ENCODE data around the gene MCAT.

The MCAT gene

GRCh38 chr22:43185860-43186261 is 42.7 kb upstream of the MCAT start:
- TF ChIP-seq, protein P1, sequence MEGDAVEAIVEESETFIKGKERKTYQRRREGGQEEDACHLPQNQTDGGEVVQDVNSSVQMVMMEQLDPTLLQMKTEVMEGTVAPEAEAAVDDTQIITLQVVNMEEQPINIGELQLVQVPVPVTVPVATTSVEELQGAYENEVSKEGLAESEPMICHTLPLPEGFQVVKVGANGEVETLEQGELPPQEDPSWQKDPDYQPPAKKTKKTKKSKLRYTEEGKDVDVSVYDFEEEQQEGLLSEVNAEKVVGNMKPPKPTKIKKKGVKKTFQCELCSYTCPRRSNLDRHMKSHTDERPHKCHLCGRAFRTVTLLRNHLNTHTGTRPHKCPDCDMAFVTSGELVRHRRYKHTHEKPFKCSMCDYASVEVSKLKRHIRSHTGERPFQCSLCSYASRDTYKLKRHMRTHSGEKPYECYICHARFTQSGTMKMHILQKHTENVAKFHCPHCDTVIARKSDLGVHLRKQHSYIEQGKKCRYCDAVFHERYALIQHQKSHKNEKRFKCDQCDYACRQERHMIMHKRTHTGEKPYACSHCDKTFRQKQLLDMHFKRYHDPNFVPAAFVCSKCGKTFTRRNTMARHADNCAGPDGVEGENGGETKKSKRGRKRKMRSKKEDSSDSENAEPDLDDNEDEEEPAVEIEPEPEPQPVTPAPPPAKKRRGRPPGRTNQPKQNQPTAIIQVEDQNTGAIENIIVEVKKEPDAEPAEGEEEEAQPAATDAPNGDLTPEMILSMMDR (IDR thresholded peaks at IDR 0.05; ENCODE audit: extremely low read depth, insufficient read depth, missing control alignments): no peak
- no peak for DNase-seq (ENCODE audit: low spot score)

GRCh38 chr22:43183496-43184277 is 40.5 kb upstream of the MCAT start:
- in situ Hi-C loops (cut with MboI; ENCODE audit: low pct_unique_long_range_greater_than_20kb, low sequenced_read_pairs, unreplicated experiment): no loop called here
- DNase-seq (ENCODE audit: low spot score): no peak
- TF ChIP-seq, protein P1 (IDR thresholded peaks at IDR 0.05; ENCODE audit: extremely low read depth, insufficient read depth, missing control alignments): no peak

More at GRCh38 chr22:43185860-43186261, 42.7 kb upstream of the MCAT start:
- in situ Hi-C loops (cut with MboI; ENCODE audit: low pct_unique_long_range_greater_than_20kb, low sequenced_read_pairs, unreplicated experiment): no loop called here

DNA sequence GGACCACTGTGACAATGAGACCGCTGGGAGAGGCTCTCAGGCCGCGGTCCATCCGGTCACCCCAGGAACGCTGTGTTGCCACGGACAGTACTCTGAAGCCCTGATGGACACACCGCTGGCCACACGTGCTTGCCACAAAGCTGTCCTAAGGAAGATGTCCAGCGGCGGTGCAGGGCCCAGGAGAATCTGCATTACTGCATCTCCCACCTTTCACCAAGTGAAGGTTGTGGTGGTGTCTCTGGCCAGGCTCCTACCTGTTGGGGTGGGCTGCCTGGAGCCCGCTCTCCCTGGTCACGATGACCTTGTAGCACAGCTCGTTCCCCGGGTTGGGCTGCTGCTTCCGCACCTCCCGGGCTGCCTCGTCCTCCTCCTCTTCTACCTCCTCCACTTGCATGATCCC is 39.5 kb upstream of the MCAT start:
- in situ Hi-C loops (cut with MboI; ENCODE audit: low pct_unique_long_range_greater_than_20kb, low sequenced_read_pairs, unreplicated experiment): no loop called here
- DNase-seq (ENCODE audit: low spot score): no peak
- TF ChIP-seq, protein P1 (IDR thresholded peaks at IDR 0.05; ENCODE audit: extremely low read depth, insufficient read depth, missing control alignments): no peak

- TF ChIP-seq, protein P1 (IDR thresholded peaks at IDR 0.05; ENCODE audit: extremely low read depth, insufficient read depth, missing control alignments): no peak
- in situ Hi-C loops (cut with MboI; ENCODE audit: low pct_unique_long_range_greater_than_20kb, low sequenced_read_pairs, unreplicated experiment): no loop called here
Measured at GRCh38 chr22:43182118-43182517, 38.9 kb upstream of the MCAT start.

DNA sequence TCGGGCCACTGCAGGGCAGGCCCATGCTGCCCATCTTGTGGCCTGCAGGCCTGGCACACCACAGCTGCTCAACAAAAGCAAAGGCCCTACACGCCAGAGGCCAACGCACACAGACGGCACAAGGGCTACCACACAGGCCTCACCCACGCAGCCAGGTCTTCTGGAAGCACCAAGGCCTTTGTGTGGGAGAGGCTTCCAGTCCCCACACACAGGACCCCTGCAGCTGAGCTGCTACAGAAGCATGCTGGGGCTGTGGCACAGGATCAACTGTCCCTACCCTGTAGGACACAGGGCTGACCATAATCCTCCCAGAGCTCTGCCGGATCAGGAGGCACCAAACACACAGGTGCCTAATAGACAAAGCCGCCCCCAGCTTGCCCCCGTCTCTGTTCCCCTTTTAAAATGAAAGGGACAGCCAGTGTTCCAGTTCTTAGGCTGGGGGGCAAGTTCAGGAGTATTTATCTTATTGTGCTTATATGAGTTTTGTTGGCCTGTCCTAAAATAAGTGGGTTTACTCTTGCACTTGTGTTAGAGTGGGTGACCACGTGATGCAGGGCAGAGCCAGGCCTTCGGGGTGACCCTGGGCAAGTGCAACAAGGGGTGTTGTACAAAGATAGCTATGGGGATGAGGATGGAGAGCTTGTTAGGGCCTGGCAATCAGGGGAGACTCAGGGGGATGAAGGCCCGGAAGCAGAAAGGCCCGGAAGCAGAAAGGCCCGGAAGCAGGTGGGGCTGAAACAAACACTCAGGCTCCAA is 38.3 kb upstream of the MCAT start:
- TF ChIP-seq, protein P1 (IDR thresholded peaks at IDR 0.05; ENCODE audit: extremely low read depth, insufficient read depth, missing control alignments): no peak
- in situ Hi-C loops (cut with MboI; ENCODE audit: low pct_unique_long_range_greater_than_20kb, low sequenced_read_pairs, unreplicated experiment): no loop called here
- DNase-seq (ENCODE audit: low spot score): no peak

More at GRCh38 chr22:43182118-43182517, 38.9 kb upstream of the MCAT start:
- DNase-seq (ENCODE audit: low spot score): no peak

DNA sequence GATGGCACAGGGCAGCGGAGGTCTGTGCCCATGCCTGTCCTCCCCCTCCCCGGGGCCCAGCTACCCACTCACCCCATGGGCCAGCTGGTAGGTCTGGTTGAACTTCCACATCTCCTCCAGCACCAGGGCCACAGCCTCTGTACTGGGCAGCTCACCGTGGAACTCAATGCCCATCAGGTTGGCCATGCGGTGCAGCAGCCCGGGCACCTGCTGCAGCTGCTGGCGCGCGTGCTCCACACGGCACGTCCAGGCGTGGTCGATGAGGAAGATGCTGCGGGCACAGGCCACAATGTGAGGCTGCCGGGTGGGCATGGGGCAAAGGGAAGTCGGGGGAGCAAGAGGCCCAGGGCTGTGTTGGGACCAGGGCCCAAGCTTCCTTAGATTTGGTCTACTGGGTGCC is 37.5 kb upstream of the MCAT start:
- in situ Hi-C loops (cut with MboI; ENCODE audit: low pct_unique_long_range_greater_than_20kb, low sequenced_read_pairs, unreplicated experiment): no loop called here
- TF ChIP-seq, protein P1 (IDR thresholded peaks at IDR 0.05; ENCODE audit: extremely low read depth, insufficient read depth, missing control alignments): no peak

More for the DNA sequence above, 37.5 kb upstream of the MCAT start:
- DNase-seq (ENCODE audit: low spot score): no peak
